IMR-90 (cell line): ENCODE results near the gene CREBBP. TPM values are rescaled to one million over a fixed set of nuclear protein-coding genes. Genes with fewer than 3 reads are reported as not detected.

Experiments
- ATAC-seq: fragments of 200-7000 bp; cut with Tn5 transposase; 2 replicates; pipeline ENCODE4 v1.9.1; 2020; ENCODE audit warnings: low read depth, mild to moderate bottlenecking, moderate library complexity
- BruUV-seq: library from RNA; stranded (reverse); fragments of 400-500 nt; replicated peaks from 2 replicates; lab custom pipeline; 2021; lab: Mats Ljungman, UMichigan
- CTCF ChIA-PET: fragments of 300-600 bp; formaldehyde crosslinking; extraction: SDS; loops from one replicate; lab custom pipeline; 2021; ENCODE audit warnings: antibody characterized with exemption; lab: Yijun Ruan, JAX
- POLR2A ChIA-PET: fragments of 300-600 bp; sonication (Branson Sonifier 250); formaldehyde crosslinking; loops from one replicate; lab custom pipeline; 2022; ENCODE audit warnings: antibody characterized with exemption; ENCODE audit not compliant: unreplicated experiment; lab: Charles Lee
- DNase-seq: peaks from one replicate; pipeline ENCODE4 v3.0.0; 2013
- H2AFZ ChIP-seq: replicated peaks from 2 replicates; pipeline ENCODE3; 2013; ENCODE audit warnings: low read length, mild to moderate bottlenecking; ENCODE audit not compliant: poor library complexity
- H2AK5ac ChIP-seq: 2 replicates; pipeline ENCODE4 v1.6.1; 2013; ENCODE audit warnings: low read depth, low read length, inconsistent platforms
- H2AK9ac ChIP-seq: replicated peaks from 2 replicates; pipeline ENCODE3; 2013; ENCODE audit warnings: mild to moderate bottlenecking, low read depth, low read length, moderate library complexity; ENCODE audit not compliant: poor library complexity
- H2BK120ac ChIP-seq: 2 replicates; pipeline ENCODE4 v1.6.1; 2013; ENCODE audit warnings: low read depth, low read length, inconsistent platforms
- H2BK15ac ChIP-seq: 3 replicates; pipeline ENCODE4 v1.6.1; 2013; ENCODE audit warnings: low read depth, low read length, inconsistent platforms
- H2BK20ac ChIP-seq: 2 replicates; pipeline ENCODE4 v1.6.1; 2013; ENCODE audit warnings: low read depth, mild to moderate bottlenecking, inconsistent platforms, low read length, moderate library complexity
- H2BK5ac ChIP-seq: 2 replicates; pipeline ENCODE4 v1.6.1; 2013; ENCODE audit warnings: mild to moderate bottlenecking, low read depth, low read length, inconsistent platforms; ENCODE audit not compliant: poor library complexity, severe bottlenecking
- H3K14ac ChIP-seq: replicated peaks from 2 replicates; pipeline ENCODE4 v1.6.1; 2013; ENCODE audit warnings: low read depth, low read length, inconsistent platforms
- H3K18ac ChIP-seq: 2 replicates; pipeline ENCODE4 v1.6.1; 2013; ENCODE audit warnings: low read depth, low read length, control low read depth
- H3K23ac ChIP-seq: 2 replicates; pipeline ENCODE4 v1.6.1; 2013; ENCODE audit warnings: low read depth, low read length, inconsistent platforms
- H3K27ac ChIP-seq: 2 replicates; pipeline ENCODE4 v1.5.1; 2013; ENCODE audit warnings: mild to moderate bottlenecking, control low read depth, low read length; ENCODE audit not compliant: insufficient read depth
- H3K27me3 ChIP-seq: 2 replicates; pipeline ENCODE4 v1.6.1; 2013; ENCODE audit warnings: low read length; ENCODE audit not compliant: control insufficient read depth, insufficient read depth
- H3K36me3 ChIP-seq: 2 replicates; pipeline ENCODE4 v1.6.1; 2013; ENCODE audit warnings: low read length, mixed read lengths; ENCODE audit not compliant: control insufficient read depth, insufficient read depth
- H3K4ac ChIP-seq: 2 replicates; pipeline ENCODE4 v1.6.1; 2013; ENCODE audit warnings: low read depth, low read length, inconsistent platforms
- H3K4me1 ChIP-seq: 2 replicates; pipeline ENCODE4 v1.6.1; 2013; ENCODE audit warnings: low read length, mixed read lengths; ENCODE audit not compliant: control insufficient read depth, insufficient read depth
- H3K4me2 ChIP-seq: 2 replicates; pipeline ENCODE4 v1.6.1; 2013; ENCODE audit warnings: low read depth, mild to moderate bottlenecking, control low read depth, low read length, moderate library complexity
- H3K4me3 ChIP-seq: 2 replicates; pipeline ENCODE4 v1.5.1; 2013; ENCODE audit warnings: low read depth, mild to moderate bottlenecking, control low read depth, low read length, moderate library complexity; ENCODE audit not compliant: insufficient read depth
- H3K56ac ChIP-seq: 2 replicates; pipeline ENCODE4 v1.6.1; 2013; ENCODE audit warnings: low read length, inconsistent platforms; ENCODE audit not compliant: insufficient read depth; ENCODE audit errors: extremely low read depth
- H3K79me1 ChIP-seq, 2 experiments: 2 replicates each; pipeline ENCODE4 v1.6.1; 2013; ENCODE audit warnings: low read length in 2 of 2, inconsistent platforms in 1 of 2, low read depth in 1 of 2
- H3K9ac ChIP-seq: 2 replicates; pipeline ENCODE4 v1.6.1; 2013; ENCODE audit warnings: low read depth, low read length, control low read depth
- H3K9me1 ChIP-seq: 2 replicates; pipeline ENCODE4 v1.6.1; 2013; ENCODE audit warnings: low read length, inconsistent platforms; ENCODE audit not compliant: insufficient read depth
- H3K9me3 ChIP-seq: 2 replicates; pipeline ENCODE4 v1.6.1; 2013; ENCODE audit warnings: low read length; ENCODE audit not compliant: control insufficient read depth, insufficient read depth
- H4K20me1 ChIP-seq: 2 replicates; pipeline ENCODE4 v1.6.1; 2013; ENCODE audit warnings: low read length, inconsistent platforms; ENCODE audit not compliant: insufficient read depth
- H4K5ac ChIP-seq: 2 replicates; pipeline ENCODE4 v1.6.1; 2013; ENCODE audit warnings: mild to moderate bottlenecking, low read depth, low read length, control low read depth
- H4K8ac ChIP-seq, 2 experiments: 2 replicates each; pipeline ENCODE4 v1.6.1; 2013; ENCODE audit warnings: low read depth in 2 of 2, low read length in 2 of 2, control low read depth in 1 of 2, inconsistent platforms in 1 of 2
- H4K91ac ChIP-seq: 2 replicates; pipeline ENCODE4 v1.6.1; 2013; ENCODE audit warnings: low read depth, low read length, inconsistent platforms; ENCODE audit not compliant: insufficient read depth
- BHLHE40 ChIP-seq: fragments of 150-350 bp; IDR thresholded peaks from 2 replicates; pipeline ENCODE4 v1.6.1; 2016; ENCODE audit warnings: mild to moderate bottlenecking, low read depth, low read length
- CEBPB ChIP-seq: IDR thresholded peaks from 2 replicates; pipeline ENCODE4 v1.6.1; 2012; ENCODE audit warnings: low read depth, low read length, improper control_type of control experiment
- CHD1 ChIP-seq: IDR thresholded peaks from 2 replicates; pipeline ENCODE4 v1.6.1; 2012; ENCODE audit warnings: low read depth, low read length, improper control_type of control experiment
- CTCF ChIP-seq: conservative IDR thresholded peaks from 2 replicates; pipeline ENCODE4 v1.5.1; 2012; ENCODE audit warnings: mild to moderate bottlenecking, low read depth, low read length, improper control_type of control experiment
- ELK1 ChIP-seq: fragments of 150-350 bp; IDR thresholded peaks from 2 replicates; pipeline ENCODE4 v1.6.1; 2016; ENCODE audit warnings: low read depth, mild to moderate bottlenecking, low read length, moderate library complexity, borderline replicate concordance
- FOS ChIP-seq: fragments of 150-350 bp; IDR thresholded peaks from 2 replicates; pipeline ENCODE4 v1.6.1; 2016; ENCODE audit warnings: low read depth, low read length
- MAFK ChIP-seq: IDR thresholded peaks from 2 replicates; pipeline ENCODE4 v1.6.1; 2012; ENCODE audit warnings: low read depth, low read length, improper control_type of control experiment
- MAZ ChIP-seq: IDR thresholded peaks from 2 replicates; pipeline ENCODE4 v1.6.1; 2012; ENCODE audit warnings: low read depth, mild to moderate bottlenecking, low read length, improper control_type of control experiment, moderate library complexity, borderline replicate concordance
- MXI1 ChIP-seq: IDR thresholded peaks from 2 replicates; pipeline ENCODE4 v1.6.1; 2012; ENCODE audit warnings: low read depth, mild to moderate bottlenecking, low read length, moderate library complexity, borderline replicate concordance
- NFE2L2 ChIP-seq: fragments of 150-350 bp; IDR thresholded peaks from 2 replicates; pipeline ENCODE4 v1.6.1; 2016; ENCODE audit warnings: low read depth, mild to moderate bottlenecking, low read length
- POLR2A ChIP-seq: IDR thresholded peaks from 2 replicates; pipeline ENCODE4 v1.6.1; 2012; ENCODE audit warnings: mild to moderate bottlenecking, low read depth, low read length
- RAD21 ChIP-seq: IDR thresholded peaks from 2 replicates; pipeline ENCODE4 v1.6.1; 2012; ENCODE audit warnings: low read length, improper control_type of control experiment
- RCOR1 ChIP-seq: IDR thresholded peaks from 2 replicates; pipeline ENCODE4 v1.6.1; 2012; ENCODE audit warnings: mild to moderate bottlenecking, low read length, improper control_type of control experiment; ENCODE audit not compliant: insufficient replicate concordance
- RFX5 ChIP-seq: IDR thresholded peaks from 2 replicates; pipeline ENCODE4 v1.8.0; 2012; ENCODE audit warnings: low read depth, mild to moderate bottlenecking, low read length, moderate library complexity
- SMC3 ChIP-seq: fragments of 150-350 bp; IDR thresholded peaks from 2 replicates; pipeline ENCODE4 v1.6.1; 2016; ENCODE audit warnings: low read depth, mild to moderate bottlenecking, antibody characterized with exemption, low read length, moderate library complexity
- WGBS, 2 experiments: methylation state at CpG; one replicate each; pipeline versions ENCODE4 v1.1.5 to v1.1.7; 2013; ENCODE audit warnings: missing lambda C conversion rate in 2 of 2; ENCODE audit not compliant: insufficient read length in 1 of 2; ENCODE audit errors: extremely low coverage in 2 of 2; 5-methylcytosine and 5-hydroxymethylcytosine counted together
- dilution Hi-C: fragments of 300-500 bp; cut with HindIII; formaldehyde crosslinking; loops from one replicate; pipeline ENCODE4 v1.14.3; 2018; ENCODE audit warnings: low sequenced_read_pairs; ENCODE audit not compliant: unreplicated experiment
- in situ Hi-C: fragments of 300-500 bp; cut with MboI; formaldehyde crosslinking; loops from 3 replicates; pipeline ENCODE4 v1.14.3; 2019; ENCODE audit warnings: low sequenced_read_pairs, inconsistent platforms, mixed read lengths
- intact Hi-C: fragments of 100-400 bp; cut with micrococcal nuclease; formaldehyde crosslinking; loops from 2 replicates; pipeline ENCODE4 v1.10.0; 2022
- polyA plus RNA-seq, 3 experiments: library from polyadenylated mRNA; depleted of rRNA; stranded (reverse); fragments of >200 nt; gene quantifications; 2 replicates each; pipeline ENCODE4 v1.2.3, GENCODE V29; 2012; ENCODE audit warnings: low replicate concordance in 1 of 3
- total RNA-seq: library from RNA; depleted of rRNA; stranded (reverse); fragments of >200 nt; gene quantifications from 2 replicates; pipeline ENCODE4 v1.2.3, GENCODE V29; 2012
- TF ChIP-seq, protein P1 (sequence below): fragments of 150-350 bp; IDR thresholded peaks from 2 replicates; pipeline ENCODE4 v1.6.1; 2017; ENCODE audit warnings: mild to moderate bottlenecking, antibody characterized with exemption, low read length, low read depth

The CREBBP gene
- total and polyA plus RNA-seq, 2 of the 4 experiments (the other 2 are of a cell fraction), result 7.3 to 12.5 TPM

- CTCF ChIA-PET, result interaction anchor here (0.6 kb wide), 1 partner anchor 19 kb away, joined by 6 read pairs; no protein-coding TSS in a partner anchor
- no CpG with 5 or more reads among the region's 5 CpGs for WGBS, 2 experiments
- Histone ChIP-seq H4K20me1 (peaks cover 16% of the 10 kb centered on the region), H3K18ac (no peak overlapping the region), H4K91ac (no peak overlapping the region), H3K9me3 (no peaks in the 10 kb centered on the region), H3K14ac (no peak overlapping the region), H4K8ac (no peak overlapping the region), H3K4me1 (peaks cover 2% of the 10 kb centered on the region; the same call in 1 of the 2 replicates), H3K79me1 (peaks cover 38 to 76% of the 10 kb centered on the region in 2 experiments), H3K36me3 (peaks cover 53% of the 10 kb centered on the region), H2AK9ac (no peak overlapping the region), H3K27ac (no peak overlapping the region), H3K9ac (no peak overlapping the region), H3K23ac (no peak overlapping the region), H3K9me1 (peaks cover 11% of the 10 kb centered on the region), H2BK5ac (no peak overlapping the region), H3K56ac (no peak overlapping the region), H4K5ac (no peak overlapping the region), H2BK20ac (no peak overlapping the region), H2BK15ac (no peak overlapping the region), H2AK5ac (no peak overlapping the region), H3K4ac (no peak overlapping the region), H3K27me3 (no peaks in the 10 kb centered on the region), H2AFZ (no peak overlapping the region), H2BK120ac (no peak overlapping the region), H3K4me2 (no peak overlapping the region), H3K4me3 (no peak overlapping the region)
- dilution Hi-C loops, result no loop called here
- POLR2A ChIA-PET, result interaction anchor here (0.6 kb wide), 1 partner anchor 55 kb away, joined by 3 read pairs; no protein-coding TSS in a partner anchor
- no peak for ATAC-seq
- no TSS peak for BruUV-seq
- DNase-seq, result no peak
- no peak for TF ChIP-seq FOS
- no peak for TF ChIP-seq SMC3
- no peak for TF ChIP-seq MAZ
- TF ChIP-seq MXI1, result no peak
- TF ChIP-seq CEBPB, result no peak
- TF ChIP-seq BHLHE40, result no peak
- TF ChIP-seq POLR2A, result no peak
- TF ChIP-seq ELK1, result no peak
- no peak for TF ChIP-seq NFE2L2
- TF ChIP-seq, protein P1, sequence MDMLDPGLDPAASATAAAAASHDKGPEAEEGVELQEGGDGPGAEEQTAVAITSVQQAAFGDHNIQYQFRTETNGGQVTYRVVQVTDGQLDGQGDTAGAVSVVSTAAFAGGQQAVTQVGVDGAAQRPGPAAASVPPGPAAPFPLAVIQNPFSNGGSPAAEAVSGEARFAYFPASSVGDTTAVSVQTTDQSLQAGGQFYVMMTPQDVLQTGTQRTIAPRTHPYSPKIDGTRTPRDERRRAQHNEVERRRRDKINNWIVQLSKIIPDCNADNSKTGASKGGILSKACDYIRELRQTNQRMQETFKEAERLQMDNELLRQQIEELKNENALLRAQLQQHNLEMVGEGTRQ, result no peak
- no peak for TF ChIP-seq CHD1
- TF ChIP-seq RCOR1, result no peak
- no peak for TF ChIP-seq RAD21
- TF ChIP-seq MAFK, result no peak
- no peak for TF ChIP-seq CTCF
- TF ChIP-seq RFX5, result no peak
- intact Hi-C loops, result no loop called here
- in situ Hi-C loops, result no loop called here
Measured at GRCh38 chr16:3759736-3760135, 120.8 kb downstream of the CREBBP start.
